HEK293 (cell line): ENCODE results near the gene IER2.

ENCODE experiments used
- CTCF ChIA-PET: fragments of 350-600 bp; formaldehyde crosslinking; extraction: SDS; loops from one replicate; lab custom pipeline; 2021; ENCODE audit warnings: antibody characterized with exemption; lab: Yijun Ruan, JAX
- POLR2A ChIA-PET: fragments of 300-600 bp; formaldehyde crosslinking; extraction: SDS; loops from one replicate; lab custom pipeline; 2020; ENCODE audit warnings: antibody characterized with exemption, inconsistent platforms; lab: Yijun Ruan, JAX
- H3K27ac ChIP-seq: fragments of 200-500 bp; sonication (Bioruptor generic); 2 replicates; pipeline ENCODE4 v1.5.1; 2014; ENCODE audit warnings: low read depth, low read length, control low read depth, inconsistent platforms; ENCODE audit errors: extremely low read depth
- H3K36me3 ChIP-seq, 2 experiments: fragments of 200-500 bp in 1 of 2; sonication (Bioruptor generic) in 1 of 2; 1 replicate in 1 of 2; 2 replicates in 1 of 2; pipeline ENCODE4 v1.5.1; 2014 to 2017; ENCODE audit warnings: inconsistent platforms in 2 of 2, low read length in 2 of 2; ENCODE audit not compliant: control insufficient read depth in 2 of 2, insufficient read depth in 1 of 2
- H3K4me1 ChIP-seq: fragments of 200-500 bp; sonication (Bioruptor generic); 2 replicates; pipeline ENCODE4 v1.5.1; 2014; ENCODE audit warnings: mild to moderate bottlenecking, low read length, inconsistent platforms; ENCODE audit not compliant: control insufficient read depth, insufficient read depth
- H3K4me3 ChIP-seq: 2 replicates; pipeline ENCODE4 v1.5.1; 2011; ENCODE audit warnings: low read depth, mild to moderate bottlenecking, control low read depth, low read length, moderate library complexity
- H3K9me3 ChIP-seq: fragments of 200-500 bp; sonication (Bioruptor generic); 2 replicates; pipeline ENCODE4 v1.5.1; 2014; ENCODE audit warnings: low read depth, low read length, inconsistent platforms; ENCODE audit not compliant: control insufficient read depth, insufficient read depth
- BCL11A ChIP-seq: fragments of 450-650 bp; formaldehyde crosslinking; IDR thresholded peaks from 2 replicates; pipeline ENCODE4 v1.5.1; 2016; ENCODE audit warnings: low read depth, missing biosample characterization, missing genetic modification characterization
- FEZF1 ChIP-seq: fragments of 450-650 bp; formaldehyde crosslinking; IDR thresholded peaks from 2 replicates; pipeline ENCODE4 v1.5.1; 2016; ENCODE audit warnings: missing biosample characterization, missing genetic modification characterization
- HIC1 ChIP-seq: fragments of 450-650 bp; formaldehyde crosslinking; IDR thresholded peaks from 2 replicates; pipeline ENCODE4 v1.5.1; 2016; ENCODE audit warnings: missing biosample characterization, missing genetic modification characterization
- MEIS1 ChIP-seq: sonication (generic); formaldehyde crosslinking; IDR thresholded peaks from 2 replicates; pipeline ENCODE4 v1.8.1; 2022; ENCODE audit warnings: missing genetic modification reagents, mild to moderate bottlenecking, borderline replicate concordance
- PBX3 ChIP-seq: sonication (generic); formaldehyde crosslinking; IDR thresholded peaks from 2 replicates; pipeline ENCODE4 v1.8.1; 2022; ENCODE audit warnings: mild to moderate bottlenecking, moderate library complexity, missing genetic modification reagents
- PRDM10 ChIP-seq: fragments of 450-650 bp; formaldehyde crosslinking; IDR thresholded peaks from 2 replicates; pipeline ENCODE4 v1.5.1; 2016; ENCODE audit warnings: missing biosample characterization, missing genetic modification characterization
- SALL2 ChIP-seq: fragments of 450-650 bp; formaldehyde crosslinking; IDR thresholded peaks from 2 replicates; pipeline ENCODE4 v1.5.0; 2017; ENCODE audit warnings: missing biosample characterization, mild to moderate bottlenecking, missing genetic modification characterization, borderline replicate concordance
- SCRT2 ChIP-seq: fragments of 450-650 bp; formaldehyde crosslinking; IDR thresholded peaks from 2 replicates; pipeline ENCODE4 v1.5.1; 2016; ENCODE audit warnings: missing biosample characterization, missing genetic modification characterization
- SP3 ChIP-seq: fragments of 450-650 bp; formaldehyde crosslinking; IDR thresholded peaks from 2 replicates; pipeline ENCODE4 v1.5.1; 2016; ENCODE audit warnings: missing biosample characterization, missing genetic modification characterization
- ZFHX2 ChIP-seq: fragments of 450-650 bp; formaldehyde crosslinking; conservative IDR thresholded peaks from 2 replicates; pipeline ENCODE4 v1.5.1; 2016; ENCODE audit warnings: missing biosample characterization, missing genetic modification characterization
- ZFP69B ChIP-seq: fragments of 450-650 bp; formaldehyde crosslinking; IDR thresholded peaks from 2 replicates; pipeline ENCODE4 v1.5.1; 2016; ENCODE audit warnings: missing biosample characterization, missing genetic modification characterization
- ZIC2 ChIP-seq: fragments of 450-650 bp; formaldehyde crosslinking; IDR thresholded peaks from 2 replicates; pipeline ENCODE4 v1.5.1; 2016; ENCODE audit warnings: missing biosample characterization, missing genetic modification characterization
- ZNF121 ChIP-seq: fragments of 450-650 bp; formaldehyde crosslinking; IDR thresholded peaks from 2 replicates; pipeline ENCODE4 v1.5.1; 2016; ENCODE audit warnings: missing biosample characterization, missing genetic modification characterization
- ZNF133 ChIP-seq: fragments of 450-650 bp; formaldehyde crosslinking; IDR thresholded peaks from 2 replicates; pipeline ENCODE4 v1.5.1; 2016; ENCODE audit warnings: missing biosample characterization, missing genetic modification characterization
- ZNF202 ChIP-seq: fragments of 450-650 bp; formaldehyde crosslinking; IDR thresholded peaks from 2 replicates; pipeline ENCODE4 v1.5.1; 2016; ENCODE audit warnings: missing biosample characterization, missing genetic modification characterization, borderline replicate concordance
- ZNF398 ChIP-seq: fragments of 450-650 bp; formaldehyde crosslinking; IDR thresholded peaks from 2 replicates; pipeline ENCODE4 v1.5.1; 2017; ENCODE audit warnings: missing biosample characterization, missing genetic modification characterization
- ZNF510 ChIP-seq: fragments of 450-650 bp; formaldehyde crosslinking; IDR thresholded peaks from 2 replicates; pipeline ENCODE4 v1.5.1; 2018; ENCODE audit warnings: mild to moderate bottlenecking, missing genetic modification characterization, missing biosample characterization; ENCODE audit not compliant: insufficient replicate concordance
- ZNF561 ChIP-seq: fragments of 450-650 bp; IDR thresholded peaks from 2 replicates; pipeline ENCODE4 v1.5.1; 2018; ENCODE audit warnings: missing biosample characterization, missing genetic modification characterization, borderline replicate concordance
- ZNF580 ChIP-seq: fragments of 450-650 bp; formaldehyde crosslinking; IDR thresholded peaks from 2 replicates; pipeline ENCODE4 v1.5.1; 2016; ENCODE audit warnings: missing biosample characterization, missing genetic modification characterization
- ZNF629 ChIP-seq: fragments of 450-650 bp; formaldehyde crosslinking; IDR thresholded peaks from 2 replicates; pipeline ENCODE4 v1.5.1; 2017; ENCODE audit warnings: missing biosample characterization, missing genetic modification characterization
- ZNF660 ChIP-seq: fragments of 450-650 bp; IDR thresholded peaks from 2 replicates; pipeline ENCODE4 v1.5.1; 2018; ENCODE audit warnings: missing biosample characterization, mild to moderate bottlenecking, missing genetic modification characterization
- ZNF830 ChIP-seq: fragments of 450-650 bp; IDR thresholded peaks from 2 replicates; pipeline ENCODE4 v1.5.0; 2018; ENCODE audit warnings: missing biosample characterization, missing genetic modification characterization, low read depth, mild to moderate bottlenecking, moderate library complexity
- ZSCAN30 ChIP-seq: fragments of 450-650 bp; IDR thresholded peaks from 2 replicates; pipeline ENCODE4 v1.5.1; 2018; ENCODE audit warnings: missing biosample characterization, mild to moderate bottlenecking, missing genetic modification characterization, moderate library complexity
- ZXDB ChIP-seq: fragments of 450-650 bp; formaldehyde crosslinking; IDR thresholded peaks from 2 replicates; pipeline ENCODE4 v1.5.1; 2016; ENCODE audit warnings: missing biosample characterization, missing genetic modification characterization

Gene IER2

GRCh38 chr19:13153569-13154240 is 3.5 kb downstream of the IER2 start (continued):
- no peak for TF ChIP-seq ZNF121
- no peak for TF ChIP-seq ZNF660 (tag by site-specific recombination)
- no peak for TF ChIP-seq ZNF580 (tag by site-specific recombination)
- no peak for TF ChIP-seq MEIS1 (CRISPR knock-in tag)
- no peak for TF ChIP-seq ZNF830 (tag by site-specific recombination)
- no peak for TF ChIP-seq FEZF1 (tag by site-specific recombination)
- peak; percentile 76 for TF ChIP-seq ZNF561 (tag by site-specific recombination)
- no peak for TF ChIP-seq PBX3 (CRISPR knock-in tag)
- peak; percentile 39; the same call in 1 of the 2 replicates for TF ChIP-seq ZSCAN30 (tag by site-specific recombination)
- 0 out of 2 replicates have a peak, but pooled peaks have one; percentile 8 for TF ChIP-seq SCRT2

- H3K4me1 ChIP-seq, result peaks cover 10% of the 10 kb centered on the region
- peak overlapping the region; percentile 98 for H3K27ac ChIP-seq
- no peaks in the 10 kb centered on the region for H3K9me3 ChIP-seq
- peak overlapping the region; percentile 99 for H3K4me3 ChIP-seq
- peaks cover 0 to 11% of the 10 kb centered on the region in 2 experiments; a peak in 1 of 3 replicates for H3K36me3 ChIP-seq
- POLR2A ChIA-PET, result interaction anchor here (0.9 to 2.6 kb wide), 8 partner anchors 11 to 698 kb away, joined by 4 to 60 read pairs (median 6); partner anchors contain the start of gene NACC1
- CTCF ChIA-PET, result interaction anchor here (1.7 kb wide), 1 partner anchor 41 kb away, joined by 7 read pairs; no protein-coding TSS in a partner anchor
- 0 out of 2 replicates have a peak, but pooled peaks have one; percentile 8 for TF ChIP-seq ZXDB (tag by site-specific recombination)
- peak; percentile 99 for TF ChIP-seq ZFHX2 (tag by site-specific recombination)
- TF ChIP-seq ZNF398 (tag by site-specific recombination), result peak; percentile 64
- peak; percentile 86 for TF ChIP-seq SP3 (tag by site-specific recombination)
- no peak for TF ChIP-seq ZNF202 (tag by site-specific recombination)
- peak; percentile 69 for TF ChIP-seq PRDM10 (tag by site-specific recombination)
- peak; percentile 65 for TF ChIP-seq ZIC2 (tag by site-specific recombination)
- no peak for TF ChIP-seq ZNF133 (tag by site-specific recombination)
- no peak for TF ChIP-seq SALL2 (tag by site-specific recombination)
- TF ChIP-seq HIC1, result peak; percentile 82; the same call in 1 of the 2 replicates
- TF ChIP-seq ZNF629 (tag by site-specific recombination), result peak; percentile 98
- TF ChIP-seq BCL11A, result no peak
- TF ChIP-seq ZNF510 (tag by site-specific recombination), result no peak
- no peak for TF ChIP-seq ZFP69B
Observed at GRCh38 chr19:13154241-13154778, 4.1 kb downstream of the IER2 start.
